GM12873 (cell line): ENCODE results near the gene HTT-AS.

Experiments
- CTCF ChIP-seq: IDR thresholded peaks from 2 replicates; pipeline ENCODE4 v1.5.1; 2012; ENCODE audit warnings: low read depth, mild to moderate bottlenecking, moderate library complexity, low read length, control low read depth; ENCODE audit not compliant: insufficient read depth; ENCODE audit errors: missing control alignments

The HTT-AS gene

GRCh38 chr4:3116955-3117354, 42.6 kb upstream of the HTT-AS start:
- TF ChIP-seq CTCF: no peak

- no peak for TF ChIP-seq CTCF
These were observed 41.4 kb upstream of the HTT-AS start for GRCh38 chr4:3115637-3116270.

GRCh38 chr4:3114377-3114776, 40.0 kb upstream of the HTT-AS start:
- TF ChIP-seq CTCF: no peak

GRCh38 chr4:3112609-3113469, 38.5 kb upstream of the HTT-AS start:
- TF ChIP-seq CTCF: no peak

GRCh38 chr4:3112201-3112600, 37.9 kb upstream of the HTT-AS start:
- no peak for TF ChIP-seq CTCF

GRCh38 chr4:3111461-3111860, 37.1 kb upstream of the HTT-AS start:
- no peak for TF ChIP-seq CTCF

GRCh38 chr4:3108211-3108610, 33.9 kb upstream of the HTT-AS start:
- no peak for TF ChIP-seq CTCF
